Hematopoietic multipotent progenitor cell (in vitro differentiated cells): ENCODE measurements around the gene CEBPG. TPM values are rescaled to one million over a fixed set of nuclear protein-coding genes. Genes with fewer than 3 reads are reported as not detected.

ENCODE experiments used
- total RNA-seq: library from RNA; depleted of rRNA; stranded (reverse); fragments of >200 nt; gene quantifications from one replicate; pipeline ENCODE4 v1.2.3, GENCODE V29; 2012

Gene CEBPG
- total RNA-seq, 1 donor = 9.7 TPM

Other genes with a start within 250 kb of the CEBPG start
- gene WDR88, start 241.6 kb upstream of the CEBPG start, total RNA-seq = not detected
- gene LRP3, start 179.4 kb upstream of the CEBPG start, total RNA-seq = 6.7 TPM
- under 0.01 TPM for gene SLC7A10, start 147.9 kb upstream of the CEBPG start, total RNA-seq
- 39.0 TPM for gene CEBPA, start 71.2 kb upstream of the CEBPG start, total RNA-seq
- 41.7 TPM for gene PEPD, start 148.1 kb downstream of the CEBPG start, total RNA-seq
- not detected for gene CHST8, start 248.2 kb downstream of the CEBPG start, total RNA-seq